ENCODE measurements around the gene SWAP70.
"Not testable (repeated sequence)": the region's sequence is repeated elsewhere in the genome, so short reads cannot be mapped to it uniquely, and the experiment has no call there.

Gene SWAP70

DNA sequence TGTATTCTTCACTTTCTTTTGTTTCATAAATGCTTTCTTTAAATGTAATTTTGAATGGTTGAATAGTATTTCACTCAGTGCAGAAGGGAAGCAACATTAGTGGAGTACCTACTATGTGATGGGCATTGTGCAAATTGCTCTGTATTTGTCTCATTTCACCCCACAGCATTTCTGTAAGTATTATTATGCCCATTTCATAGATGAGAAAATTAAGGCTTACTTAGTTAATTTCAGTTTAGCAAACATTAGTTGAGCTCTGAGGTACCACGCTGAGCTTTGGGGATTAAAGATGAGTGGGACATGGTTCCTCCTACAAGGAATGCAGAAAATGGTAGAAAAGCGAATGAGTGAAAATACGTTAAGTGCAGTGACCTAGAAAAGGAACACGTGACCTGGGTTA, 58.1 kb downstream of the SWAP70 start:
- DNase-seq (ENCODE audit: low read depth) = no peak

DNA sequence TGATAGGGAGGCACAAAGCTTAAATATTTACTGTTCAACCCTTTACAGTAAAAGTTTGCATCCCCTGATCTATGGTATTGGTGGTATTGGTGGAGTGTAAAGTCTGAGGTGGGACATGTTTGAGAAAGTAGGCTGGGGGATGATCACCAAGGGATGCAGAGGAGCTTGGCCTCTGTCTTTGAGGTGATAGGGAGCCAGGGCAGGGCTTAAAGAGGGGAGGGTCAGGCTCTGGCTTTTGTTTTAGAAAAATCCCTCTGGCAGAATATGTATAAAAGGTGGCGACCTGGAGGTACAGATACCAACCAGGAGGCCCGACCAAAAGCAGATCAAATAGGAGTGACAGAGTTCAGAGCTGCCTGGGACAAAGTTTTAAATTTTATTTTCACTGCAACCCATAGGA, 59.0 kb downstream of the SWAP70 start:
- DNase-seq (ENCODE audit: low read depth) = no peak

DNA sequence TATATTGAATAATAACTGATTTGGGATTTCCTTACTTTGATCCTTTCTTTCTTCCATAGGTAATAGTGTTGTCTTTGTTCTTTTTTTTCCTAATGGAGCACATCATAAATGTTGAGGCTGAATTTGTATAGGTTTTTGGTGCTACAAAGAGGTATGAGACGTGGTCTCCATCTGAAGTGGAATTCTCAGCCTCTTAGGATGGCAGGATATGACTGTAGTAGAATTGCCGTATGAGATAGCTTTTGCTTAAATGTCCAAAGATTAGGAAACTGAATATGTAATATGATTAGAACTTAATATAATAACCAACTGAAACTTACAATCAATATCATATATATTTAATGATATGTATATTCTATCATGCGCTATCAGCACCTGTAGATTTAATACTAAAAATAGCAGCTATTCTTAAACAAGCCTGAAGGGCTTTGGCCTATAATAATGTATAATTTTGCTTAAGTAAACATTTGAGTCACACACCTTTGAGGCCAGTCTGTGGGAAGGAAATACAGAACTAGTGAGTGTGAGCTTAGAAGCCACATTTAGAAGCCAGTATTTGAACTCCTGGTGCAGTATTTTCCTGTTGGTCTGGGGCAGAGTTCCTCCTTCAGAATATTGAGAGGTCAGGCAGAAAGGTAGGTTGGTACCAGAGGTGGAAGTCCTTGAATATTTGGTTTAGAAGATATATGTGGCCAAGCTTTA, 62.6 kb downstream of the SWAP70 start:
- no peak for DNase-seq (ENCODE audit: low read depth)

DNA sequence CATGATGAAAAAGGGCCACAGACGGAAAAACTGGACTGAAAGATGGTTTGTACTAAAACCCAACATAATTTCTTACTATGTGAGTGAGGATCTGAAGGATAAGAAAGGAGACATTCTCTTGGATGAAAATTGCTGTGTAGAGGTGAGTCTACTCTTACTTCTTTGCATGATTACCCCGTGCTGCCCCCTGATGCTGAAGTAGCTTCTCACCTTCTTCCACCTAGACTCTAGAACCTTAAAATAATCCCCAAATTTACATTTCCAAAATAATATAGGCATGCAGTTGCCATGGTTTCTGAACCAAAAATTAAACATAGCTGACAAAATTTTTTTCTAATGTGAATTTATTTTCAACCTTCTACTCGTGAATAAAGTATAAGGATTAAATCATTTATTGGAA, 64.2 kb downstream of the SWAP70 start:
- DNase-seq (ENCODE audit: low read depth) = no peak

DNA sequence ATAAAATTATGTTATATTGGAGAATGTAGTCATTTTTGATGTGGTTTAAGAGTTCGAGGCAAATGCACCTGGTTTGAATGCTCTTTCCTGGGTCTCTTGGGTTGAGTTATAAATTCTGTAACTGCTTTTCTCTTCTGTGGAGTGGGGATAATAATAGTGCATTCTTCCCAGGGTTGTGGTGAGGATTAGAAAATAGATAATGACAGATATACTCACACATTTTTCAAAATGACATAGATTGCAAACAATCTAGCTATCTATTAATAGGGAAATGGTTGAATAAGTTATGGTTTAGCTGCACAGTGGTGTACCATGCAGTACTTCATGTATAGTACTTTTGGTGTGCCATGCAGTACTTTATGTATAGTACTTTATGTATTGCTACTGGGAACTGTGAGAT, 67.4 kb downstream of the SWAP70 start:
- DNase-seq (ENCODE audit: low read depth) = no peak

DNA sequence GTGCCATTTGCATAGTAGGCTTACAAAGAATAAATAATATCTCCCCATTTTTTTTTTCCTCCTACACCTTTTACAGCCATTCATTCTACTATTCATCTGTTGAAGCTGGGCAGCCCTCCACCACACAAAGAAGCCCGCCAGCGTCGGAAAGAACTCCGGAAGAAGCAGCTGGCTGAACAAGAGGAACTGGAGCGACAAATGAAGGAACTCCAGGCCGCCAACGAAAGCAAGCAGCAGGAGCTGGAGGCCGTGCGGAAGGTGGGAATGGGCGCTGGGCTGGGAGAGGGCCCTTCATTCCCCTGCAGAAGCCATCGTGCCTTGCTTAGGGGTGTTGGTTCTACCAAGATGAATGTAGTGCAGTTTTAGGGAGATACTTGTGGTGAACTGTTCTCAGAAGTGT, 68.6 kb downstream of the SWAP70 start:
- DNase-seq (ENCODE audit: low read depth) = no peak

DNA sequence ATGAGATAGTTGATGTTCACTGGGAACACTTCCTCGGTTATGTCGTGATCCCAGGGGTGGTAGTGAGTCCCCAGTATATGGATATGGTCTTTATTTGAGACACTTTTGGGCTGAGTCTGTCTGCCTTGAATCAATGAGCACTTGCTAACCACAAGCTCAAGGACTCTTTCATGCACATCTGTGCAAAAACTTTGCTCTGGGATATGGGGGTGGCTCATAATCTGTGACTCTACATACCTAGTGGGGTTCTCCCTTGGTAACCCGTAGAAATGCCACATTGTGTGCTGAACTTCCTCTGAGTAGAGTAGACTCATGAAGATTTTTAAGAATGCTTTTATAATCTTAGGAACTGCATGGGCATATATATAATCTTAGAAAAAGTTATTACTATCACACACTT, 69.3 kb downstream of the SWAP70 start:
- no peak for DNase-seq (ENCODE audit: low read depth)

DNA sequence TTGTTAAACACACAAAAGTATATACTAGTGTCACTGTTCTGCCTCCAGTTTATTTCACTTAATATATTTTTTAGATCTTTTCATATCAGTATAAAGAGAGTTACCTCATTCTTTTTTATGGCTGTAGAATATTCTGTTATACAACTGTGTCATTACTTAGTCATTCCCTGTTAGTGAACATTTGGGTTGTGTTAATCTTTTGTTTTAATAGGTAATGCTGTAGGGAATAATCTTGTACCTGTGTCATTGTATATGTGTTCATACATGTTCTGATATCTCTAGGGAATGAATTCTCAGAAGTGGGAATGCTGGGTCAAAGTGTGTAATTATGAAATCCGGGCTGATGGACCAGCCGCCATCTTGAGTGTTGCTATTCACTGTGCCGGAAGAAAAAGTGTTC, 71.4 kb downstream of the SWAP70 start:
- no peak for DNase-seq (ENCODE audit: low read depth)

DNA sequence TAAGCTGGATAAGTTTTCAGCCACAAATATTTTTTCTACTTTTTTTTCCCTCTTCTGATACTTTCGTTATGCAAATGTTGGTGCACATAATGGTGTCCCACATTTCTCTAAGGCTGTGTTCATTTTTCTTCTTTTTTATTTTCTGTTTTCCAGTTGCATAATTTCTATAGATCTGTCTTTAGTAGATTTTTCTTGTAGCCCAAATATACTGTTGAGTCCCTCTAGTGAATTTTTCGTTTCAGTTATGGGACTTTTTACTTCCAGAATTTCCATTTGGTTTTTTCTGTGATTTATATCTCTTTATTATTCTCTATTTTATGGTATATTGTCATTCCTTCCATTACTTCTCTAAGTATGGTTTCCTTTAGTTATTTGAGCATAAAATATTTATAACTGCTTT, 72.0 kb downstream of the SWAP70 start:
- DNase-seq (ENCODE audit: low read depth) = no peak

DNA sequence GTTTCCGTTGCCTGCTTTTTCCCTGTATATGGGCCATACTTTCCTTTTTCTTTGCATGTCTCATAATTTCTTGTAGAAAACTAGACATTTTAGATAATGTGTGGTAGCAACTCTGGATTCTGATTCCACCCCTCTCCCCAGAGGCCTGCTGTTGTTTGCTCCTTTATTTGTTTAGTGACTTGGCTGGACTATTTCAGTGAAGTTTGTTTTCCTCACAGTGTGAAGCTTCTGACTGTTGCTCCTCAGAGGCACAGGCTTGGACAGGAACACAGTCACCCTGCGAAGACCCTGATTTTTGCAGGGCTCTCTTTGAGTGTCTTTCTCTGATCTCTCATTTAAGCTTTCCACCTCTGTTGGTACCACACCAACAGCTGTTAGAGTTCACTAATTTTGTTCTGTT, 72.5 kb downstream of the SWAP70 start:
- no peak for DNase-seq (ENCODE audit: low read depth)

DNA sequence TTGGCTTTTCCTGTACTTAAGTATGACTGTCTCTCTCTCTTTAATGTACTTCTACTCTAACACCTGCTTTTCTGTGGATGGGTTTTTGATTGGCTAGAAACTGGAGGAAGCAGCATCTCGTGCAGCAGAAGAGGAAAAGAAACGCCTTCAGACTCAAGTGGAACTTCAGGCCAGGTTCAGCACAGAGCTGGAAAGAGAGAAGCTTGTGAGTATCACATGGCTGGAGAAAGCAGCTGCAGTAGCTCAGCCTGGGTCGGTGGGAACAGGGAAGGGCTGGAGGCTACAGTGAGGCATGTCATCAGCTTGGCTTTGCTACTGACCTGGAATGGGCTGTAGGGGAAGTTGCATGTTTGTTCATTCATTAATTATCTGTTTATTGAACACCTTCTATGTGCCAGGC, 74.2 kb downstream of the SWAP70 start:
- no peak for DNase-seq (ENCODE audit: low read depth)

DNA sequence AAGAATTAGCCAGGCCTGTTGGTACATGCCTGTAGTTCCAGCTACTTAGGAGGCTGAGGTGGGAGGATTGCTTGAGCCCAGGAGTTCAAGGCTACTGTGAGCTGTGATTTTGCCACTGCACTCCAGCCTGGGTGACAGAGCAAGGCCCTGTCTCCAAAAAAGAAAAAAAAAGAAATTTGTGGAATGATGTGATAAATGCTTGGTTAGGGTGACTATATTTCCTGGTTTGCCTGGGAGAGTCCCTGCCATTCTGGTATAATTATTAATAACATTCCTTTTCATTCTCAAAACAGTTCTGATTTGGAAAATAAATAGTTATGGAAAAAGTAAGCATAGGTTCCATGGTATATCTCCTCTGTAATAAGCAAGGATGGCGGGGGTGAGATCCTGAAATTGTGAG, 74.8 kb downstream of the SWAP70 start:
- DNase-seq (ENCODE audit: low read depth) = no peak

DNA sequence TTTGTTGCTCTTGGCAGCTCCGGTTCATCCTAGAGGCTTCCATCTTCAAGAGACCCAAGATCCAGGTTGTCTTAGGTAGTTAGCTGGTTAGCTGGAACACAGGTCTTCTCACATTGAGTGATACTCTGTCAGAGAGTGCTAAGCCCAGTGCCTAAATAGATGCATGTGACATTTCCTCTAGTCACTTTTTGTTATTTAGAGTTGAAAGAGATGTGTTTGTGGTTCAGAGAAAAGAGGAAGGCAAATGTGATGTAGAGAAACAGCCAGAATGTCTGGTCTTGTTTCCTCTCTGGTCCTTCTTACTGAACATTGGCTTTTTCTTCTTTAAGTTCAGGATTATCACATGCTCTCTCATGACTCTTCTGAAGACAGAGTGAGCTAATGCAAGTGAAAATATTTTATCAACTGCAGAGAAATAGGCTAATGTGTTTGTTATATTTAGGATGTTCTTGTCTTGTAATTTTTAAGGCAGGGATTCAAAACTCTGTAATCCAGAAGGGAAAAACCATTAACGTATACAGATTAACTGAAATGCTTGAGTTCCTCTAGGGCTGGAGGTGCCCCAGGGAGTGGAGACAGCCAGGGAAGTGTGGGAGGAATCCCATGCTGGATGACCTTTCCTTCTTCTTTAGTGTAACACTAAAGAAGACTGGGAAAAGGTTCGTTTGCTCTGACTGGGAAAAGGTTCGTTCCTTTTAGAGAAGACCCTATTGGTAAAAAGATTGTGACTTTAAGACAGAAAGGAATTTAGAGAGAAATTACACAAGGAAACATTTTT, 75.4 kb downstream of the SWAP70 start:
- no peak for DNase-seq (ENCODE audit: low read depth)

DNA sequence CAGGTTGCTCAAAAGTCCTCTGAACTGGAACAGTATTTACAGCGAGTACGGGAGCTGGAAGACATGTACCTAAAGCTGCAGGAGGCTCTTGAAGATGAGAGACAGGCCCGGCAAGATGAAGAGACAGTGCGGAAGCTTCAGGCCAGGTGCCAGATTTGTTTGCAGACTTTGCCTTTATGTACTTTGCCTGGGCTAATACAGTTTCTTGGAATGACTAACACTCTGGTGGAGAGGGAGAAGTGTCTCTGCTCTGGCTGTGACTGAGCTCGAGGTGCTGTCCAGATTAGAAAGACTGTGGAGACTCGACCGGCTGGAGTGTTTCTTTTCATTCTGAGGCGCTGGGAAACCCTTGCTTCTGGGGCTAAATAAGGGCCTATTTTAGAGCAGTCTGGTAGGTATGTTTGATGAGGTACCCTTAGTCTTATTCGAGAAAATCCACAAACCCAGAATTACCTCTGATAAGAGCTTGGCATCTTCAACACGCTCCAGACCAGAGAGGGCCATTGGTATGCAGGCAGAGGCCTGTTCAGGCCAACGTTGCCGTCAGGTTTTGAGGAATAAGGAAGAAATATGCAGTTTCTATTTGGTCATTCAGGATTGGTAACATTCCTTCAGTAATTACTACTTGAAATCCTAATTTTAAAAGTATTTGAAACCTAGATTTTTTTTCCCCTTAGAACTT, 76.5 kb downstream of the SWAP70 start:
- DNase-seq (ENCODE audit: low read depth) = no peak

DNA sequence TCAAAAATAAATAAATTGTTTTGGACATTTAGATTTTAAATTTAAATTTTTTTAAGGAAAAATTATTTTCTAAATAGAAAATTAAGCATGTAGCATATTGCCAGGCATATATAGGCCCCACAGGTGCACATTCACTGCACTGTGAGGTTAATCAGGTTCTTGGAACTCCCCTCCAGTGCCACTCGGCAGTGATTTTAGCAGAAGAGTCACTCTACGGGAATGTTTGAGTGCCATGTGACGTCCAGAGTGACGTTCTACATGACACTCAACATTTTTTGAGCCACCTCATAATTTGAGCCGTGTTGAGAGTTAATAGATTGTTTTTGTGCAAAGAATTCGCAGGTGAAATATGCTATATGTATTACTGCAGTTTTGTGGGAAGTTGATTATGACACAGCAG, 77.4 kb downstream of the SWAP70 start:
- no peak for DNase-seq (ENCODE audit: low read depth)

DNA sequence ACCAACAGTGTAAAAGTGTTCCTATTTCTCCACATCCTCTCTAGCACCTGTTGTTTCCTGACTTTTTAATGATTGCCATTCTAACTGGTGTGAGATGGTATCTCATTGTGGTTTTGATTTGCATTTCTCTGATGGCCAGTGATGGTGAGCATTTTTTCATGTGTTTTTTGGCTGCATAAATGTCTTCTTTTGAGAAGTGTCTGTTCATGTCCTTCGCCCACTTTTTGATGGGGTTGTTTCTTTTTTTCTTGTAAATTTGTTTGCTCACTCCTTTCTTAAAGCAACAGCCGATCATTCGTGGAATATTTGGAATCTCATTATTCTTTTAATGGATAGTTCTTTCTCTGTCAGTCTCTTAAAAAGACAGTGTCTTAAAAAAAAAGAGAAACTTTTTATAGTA, 79.6 kb downstream of the SWAP70 start:
- not testable (repeated sequence) for DNase-seq (ENCODE audit: low read depth)

DNA sequence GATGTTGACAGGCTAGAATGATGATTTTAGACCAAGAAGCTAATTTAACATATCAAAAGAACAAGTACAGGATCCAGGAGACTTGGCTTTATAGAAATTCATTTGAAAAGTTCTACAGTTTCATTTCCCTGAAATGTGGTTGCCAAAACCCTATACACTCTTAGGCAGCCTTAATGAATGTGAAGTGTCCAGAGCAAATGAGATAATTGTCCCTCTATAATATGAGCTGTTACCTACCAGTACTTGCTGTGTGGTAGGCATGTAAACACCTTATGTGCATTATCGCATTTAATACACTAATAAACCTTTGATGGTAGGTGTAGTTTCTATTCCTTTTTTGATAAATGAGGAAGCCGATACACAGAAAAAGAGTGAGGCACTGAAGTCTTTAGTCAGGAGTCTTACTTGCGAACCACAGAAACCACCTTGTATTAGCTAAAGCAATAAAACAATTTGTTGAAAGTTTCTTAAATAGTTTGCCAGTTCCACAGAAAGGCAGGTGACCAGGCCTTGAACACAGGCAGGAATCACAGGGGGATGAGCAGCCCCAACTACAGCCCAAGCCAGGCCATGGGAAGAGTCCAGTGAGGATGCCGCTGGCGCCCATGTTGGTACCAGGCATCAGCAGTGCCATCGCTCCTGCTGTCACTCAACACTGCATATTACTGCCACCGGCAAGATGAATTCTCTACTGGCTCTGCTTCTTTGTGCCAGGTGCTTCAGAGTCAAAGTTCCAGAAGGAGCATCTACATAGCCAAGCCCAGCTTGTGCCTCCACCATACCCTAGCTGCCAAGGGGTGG, 81.7 kb downstream of the SWAP70 start:
- DNase-seq (ENCODE audit: low read depth) = no peak

DNA sequence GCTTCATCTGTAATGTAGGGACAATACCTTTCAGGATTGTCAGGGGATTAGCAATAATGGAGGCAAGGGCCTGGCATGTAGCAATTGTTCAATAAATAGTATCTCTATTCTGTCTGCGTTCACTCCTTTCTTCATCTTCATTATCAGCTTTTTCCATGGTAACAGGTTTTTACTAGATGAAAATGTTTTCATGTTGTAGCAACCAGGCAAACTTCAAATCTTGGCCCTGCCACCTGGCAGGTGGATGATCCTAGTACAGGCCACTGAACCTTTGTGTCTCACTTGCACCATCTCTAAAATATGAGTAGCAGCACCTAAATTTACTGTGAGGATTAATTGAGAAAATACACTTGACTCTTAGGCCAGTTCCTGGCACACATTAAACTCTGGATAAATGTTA, 83.4 kb downstream of the SWAP70 start:
- no peak for DNase-seq (ENCODE audit: low read depth)

DNA sequence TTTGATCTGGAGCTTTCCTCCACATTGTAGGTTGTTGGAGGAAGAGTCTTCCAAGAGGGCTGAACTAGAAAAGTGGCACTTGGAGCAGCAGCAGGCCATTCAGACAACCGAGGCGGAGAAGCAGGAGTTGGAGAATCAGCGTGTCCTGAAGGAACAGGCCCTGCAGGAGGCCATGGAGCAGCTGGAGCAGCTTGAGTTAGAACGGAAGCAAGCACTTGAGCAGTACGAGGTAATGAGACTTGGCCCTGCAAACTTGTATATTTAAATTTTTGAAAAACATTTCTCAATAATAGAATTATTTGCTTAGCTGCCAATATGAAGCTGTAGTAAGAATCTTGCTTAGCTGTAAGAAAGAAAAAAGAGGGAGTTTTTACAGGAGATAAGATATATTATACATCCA, 84.0 kb downstream of the SWAP70 start:
- no peak for DNase-seq (ENCODE audit: low read depth)

DNA sequence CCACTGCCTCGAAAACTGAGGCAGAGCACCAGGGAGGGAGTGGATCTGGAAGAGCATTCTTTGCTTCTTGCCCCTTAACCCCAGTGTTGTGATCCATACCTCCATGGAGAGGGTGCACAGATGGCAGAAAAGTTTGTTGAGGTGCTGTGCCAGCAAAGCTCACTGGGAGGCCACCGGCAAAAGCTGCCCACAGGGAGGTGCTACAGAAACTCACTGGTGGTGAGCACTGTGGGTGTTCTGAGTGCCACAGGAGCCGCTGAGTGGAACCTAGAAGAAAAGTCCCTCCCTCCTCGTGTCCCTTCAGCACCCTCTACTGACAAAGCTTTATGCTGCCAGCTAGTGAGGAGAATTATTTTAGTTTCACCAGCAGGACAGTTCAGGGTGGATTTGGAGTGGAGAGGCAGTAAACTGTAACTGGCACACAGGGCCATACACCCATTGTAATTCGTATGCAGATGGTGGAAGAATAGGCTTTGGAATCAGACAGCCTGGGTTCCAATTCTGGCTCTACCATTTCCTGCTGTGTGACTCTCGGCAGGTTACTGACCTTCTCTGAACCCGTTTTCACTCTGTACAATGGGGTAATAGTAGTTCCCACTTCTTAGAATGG, 84.6 kb downstream of the SWAP70 start:
- peak; percentile 22 for DNase-seq (ENCODE audit: low read depth)

DNA sequence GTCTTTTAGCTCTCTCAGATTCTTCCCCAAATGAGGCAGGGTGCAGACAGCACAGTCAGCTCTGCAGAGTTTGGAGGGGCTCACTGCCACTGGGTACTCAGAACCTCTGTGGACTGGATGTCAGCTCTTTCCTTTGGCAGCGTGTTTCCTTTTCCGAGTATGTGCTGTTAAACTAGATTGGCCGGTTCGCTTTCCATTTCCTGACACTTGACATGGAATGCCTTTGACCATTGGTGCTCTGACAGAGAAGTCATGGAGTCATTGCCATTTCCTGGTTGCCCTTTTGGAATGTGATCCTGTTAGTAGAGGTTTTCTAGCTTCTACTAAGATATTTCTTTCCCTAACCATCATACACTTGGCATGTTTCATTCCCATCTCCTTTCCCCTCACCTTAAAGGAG, 86.7 kb downstream of the SWAP70 start:
- DNase-seq (ENCODE audit: low read depth) = no peak

DNA sequence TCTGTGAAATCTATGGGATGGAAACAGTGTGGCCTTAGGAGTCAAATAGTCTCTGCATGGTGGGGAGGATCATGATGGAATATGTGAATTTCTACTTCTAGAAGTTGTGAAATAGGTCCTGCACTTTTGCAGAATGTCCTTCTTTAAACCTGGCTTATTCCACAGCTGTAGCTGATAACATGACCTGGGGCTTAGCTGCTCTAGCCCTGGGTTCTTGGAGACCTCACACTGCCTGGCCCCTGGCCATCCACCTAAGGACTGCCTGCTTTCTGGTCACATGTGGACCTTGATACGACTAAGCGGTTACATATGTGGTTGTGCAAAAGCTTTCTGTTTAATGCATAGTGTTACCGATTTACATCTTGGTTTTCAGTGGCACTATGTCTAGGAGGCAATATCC, 88.2 kb downstream of the SWAP70 start:
- no peak for DNase-seq (ENCODE audit: low read depth)

All from activated T-cell treated with anti-CD3 and anti-CD28 coated beads for 1 hour (primary cell).